ENCODE data around the gene PROM1. TPM values are rescaled to one million over a fixed set of nuclear protein-coding genes. Genes with fewer than 3 reads are reported as not detected.

Gene PROM1
- total and polyA plus RNA-seq, 2 of the 4 experiments (the other 2 are of a cell fraction): not detected

- Histone ChIP-seq H2AFZ (replicated peaks; ENCODE audit: low read length, poor library complexity) (no peak overlapping the region), H2BK120ac (ENCODE audit: low read depth, low read length) (no peak overlapping the region), H4K8ac (ENCODE audit: low read depth in 2 of 2, low read length in 2 of 2) (no peak overlapping the region; a peak in 1 of 4 replicates), H4K91ac (ENCODE audit: insufficient read depth, low read depth, low read length) (no peak overlapping the region), H3K27me3 (ENCODE audit: control insufficient read depth, insufficient read depth, low read length) (peaks cover 20% of the 10 kb centered on the region), H4K20me1 (ENCODE audit: insufficient read depth, low read length) (no peaks in the 10 kb centered on the region), H3K79me1 (ENCODE audit: low read depth in 1 of 2, low read length in 2 of 2) (no peaks in the 10 kb centered on the region), H3K9me1 (ENCODE audit: insufficient read depth, low read length) (no peaks in the 10 kb centered on the region), H2AK9ac (replicated peaks; ENCODE audit: low read depth, low read length, poor library complexity) (no peak overlapping the region), H3K23ac (ENCODE audit: low read depth, low read length) (no peak overlapping the region), H3K18ac (ENCODE audit: low read depth, low read length) (no peak overlapping the region), H3K4me3 (ENCODE audit: insufficient read depth, low read depth, low read length) (no peak overlapping the region), H2BK5ac (ENCODE audit: low read depth, low read length, poor library complexity, severe bottlenecking) (no peak overlapping the region), H2AK5ac (ENCODE audit: low read depth, low read length) (no peak overlapping the region), H4K5ac (ENCODE audit: low read depth, low read length) (no peak overlapping the region), H3K4me2 (ENCODE audit: low read depth, low read length) (no peak overlapping the region), H3K56ac (ENCODE audit: extremely low read depth, insufficient read depth, low read length) (no peak overlapping the region), H3K4ac (ENCODE audit: low read depth, low read length) (no peak overlapping the region), H3K4me1 (ENCODE audit: control insufficient read depth, insufficient read depth, low read length) (no peaks in the 10 kb centered on the region; the same call in 1 of the 2 replicates), H3K36me3 (ENCODE audit: control insufficient read depth, insufficient read depth, low read length) (no peaks in the 10 kb centered on the region), H3K27ac (ENCODE audit: insufficient read depth, low read length) (no peak overlapping the region), H2BK15ac (ENCODE audit: low read depth, low read length) (no peak overlapping the region; the same call in 2 of the 3 replicates), H3K14ac (replicated peaks; ENCODE audit: low read depth, low read length) (no peak overlapping the region), H2BK20ac (ENCODE audit: low read depth, low read length) (no peak overlapping the region), H3K9ac (ENCODE audit: low read depth, low read length) (no peak overlapping the region), H3K9me3 (ENCODE audit: control insufficient read depth, insufficient read depth, low read length) (no peaks in the 10 kb centered on the region)
- POLR2A ChIA-PET (ENCODE audit: unreplicated experiment): no interaction called here
- dilution Hi-C loops (cut with HindIII; ENCODE audit: low sequenced_read_pairs, unreplicated experiment) (no loop called here), intact Hi-C loops (cut with micrococcal nuclease) (no loop called here), in situ Hi-C loops (cut with MboI; ENCODE audit: low sequenced_read_pairs) (no loop called here)
- TF ChIP-seq BHLHE40 (IDR thresholded peaks at IDR 0.05; ENCODE audit: low read depth, low read length) (no peak), RFX5 (IDR thresholded peaks at IDR 0.05; ENCODE audit: low read depth, low read length) (no peak), NFE2L2 (IDR thresholded peaks at IDR 0.05; ENCODE audit: low read depth, low read length) (no peak), MAZ (IDR thresholded peaks at IDR 0.05; ENCODE audit: borderline replicate concordance, low read depth, low read length) (no peak), CHD1 (IDR thresholded peaks at IDR 0.05; ENCODE audit: low read depth, low read length) (no peak), FOS (IDR thresholded peaks at IDR 0.05; ENCODE audit: low read depth, low read length) (no peak), ELK1 (IDR thresholded peaks at IDR 0.05; ENCODE audit: borderline replicate concordance, low read depth, low read length) (no peak), CEBPB (IDR thresholded peaks at IDR 0.05; ENCODE audit: low read depth, low read length) (no peak), MAFK (IDR thresholded peaks at IDR 0.05; ENCODE audit: low read depth, low read length) (no peak), CTCF (conservative IDR thresholded peaks at IDR 0.05; ENCODE audit: low read depth, low read length) (no peak)
- no TSS peak for BruUV-seq (replicated peaks)
- ATAC-seq (ENCODE audit: low read depth) (no peak), DNase-seq (peak; percentile 7)
- no CpG with 5 or more reads among the region's 4 CpGs for WGBS, 2 experiments (ENCODE audit: extremely low coverage in 2 of 2, insufficient read length in 1 of 2)
- CTCF ChIA-PET: interaction anchor here (0.6 to 1.7 kb wide), 3 partner anchors 169 to 1420 kb away, joined by 3 to 4 read pairs (median 3); no protein-coding TSS in a partner anchor
These were observed 56.2 kb downstream of the PROM1 start for GRCh38 chr4:16027626-16028025.
